Smooth muscle cell (in vitro differentiated cells): Measurements from ENCODE around the gene TLE7. TPM values are rescaled to one million over a fixed set of nuclear protein-coding genes. Genes with fewer than 3 reads are reported as not detected.

Source experiments
- DNase-seq: peaks from one replicate; lab custom pipeline; 2025; ENCODE audit not compliant: unreplicated experiment; lab: John Stamatoyannopoulos, UW
- H2AFZ ChIP-seq: fragments of 200-600 bp; sonication (generic); 2 replicates; pipeline ENCODE4 v1.6.0; 2016; ENCODE audit warnings: antibody characterized with exemption, low read depth, mild to moderate bottlenecking
- H3F3A ChIP-seq: fragments of 200-600 bp; sonication (generic); 2 replicates; pipeline ENCODE4 v1.6.0; 2017; ENCODE audit warnings: antibody characterized with exemption, low read depth
- H3K27ac ChIP-seq: fragments of 200-600 bp; sonication (generic); 2 replicates; pipeline ENCODE4 v1.5.1; 2016; ENCODE audit warnings: low read depth, mild to moderate bottlenecking
- H3K27me3 ChIP-seq: fragments of 200-600 bp; sonication (generic); 2 replicates; pipeline ENCODE4 v1.6.1; 2016; ENCODE audit warnings: low read depth, mild to moderate bottlenecking
- H3K36me3 ChIP-seq: fragments of 200-600 bp; sonication (generic); 2 replicates; pipeline ENCODE4 v1.5.1; 2016; ENCODE audit warnings: low read depth
- H3K4me1 ChIP-seq: fragments of 200-600 bp; sonication (generic); 2 replicates; pipeline ENCODE4 v1.5.1; 2016; ENCODE audit warnings: low read depth
- H3K4me2 ChIP-seq: fragments of 200-600 bp; sonication (generic); 2 replicates; pipeline ENCODE4 v1.6.0; 2016; ENCODE audit warnings: mild to moderate bottlenecking
- H3K4me3 ChIP-seq: fragments of 200-600 bp; sonication (generic); 2 replicates; pipeline ENCODE4 v1.5.1; 2016; ENCODE audit warnings: mild to moderate bottlenecking
- H3K79me2 ChIP-seq: fragments of 200-600 bp; sonication (generic); 2 replicates; pipeline ENCODE4 v1.6.0; 2016; ENCODE audit warnings: low read depth, mild to moderate bottlenecking
- H3K9ac ChIP-seq: fragments of 200-600 bp; sonication (generic); 2 replicates; pipeline ENCODE4 v1.6.0; 2016; ENCODE audit warnings: low read depth
- H3K9me3 ChIP-seq: fragments of 200-600 bp; sonication (generic); replicated peaks from 2 replicates; pipeline ENCODE4 v1.5.1; 2016; ENCODE audit warnings: low read depth
- H4K20me1 ChIP-seq: fragments of 200-600 bp; sonication (generic); 2 replicates; pipeline ENCODE4 v1.6.0; 2016; ENCODE audit warnings: low read depth
- WGBS: methylation state at CpG from one replicate; pipeline ENCODE4 v1.1.7; 2016; ENCODE audit warnings: low lambda C conversion rate; 5-methylcytosine and 5-hydroxymethylcytosine counted together
- polyA plus RNA-seq: library from polyadenylated mRNA; unstranded; fragments of >200 nt; fragmentation: Nextera tagmentation; extraction: Ambion mirVana; gene quantifications from 2 replicates; pipeline ENCODE4 v1.2.1, GENCODE V29; 2016
- total RNA-seq: library from RNA; depleted of rRNA; stranded (reverse); fragments of >200 nt; gene quantifications from 2 replicates; pipeline ENCODE4 v1.2.3, GENCODE V29; 2014
- TF ChIP-seq, protein P1 (sequence below): fragments of 200-600 bp; sonication (generic); IDR thresholded peaks from 2 replicates; pipeline ENCODE4 v1.5.1; 2017; ENCODE audit warnings: borderline replicate concordance, mild to moderate bottlenecking, antibody characterized with exemption; ENCODE audit not compliant: insufficient read depth, poor library complexity, severe bottlenecking

The TLE7 gene
- total and polyA plus RNA-seq, 2 experiments from 2014 or later = not detected

DNA sequence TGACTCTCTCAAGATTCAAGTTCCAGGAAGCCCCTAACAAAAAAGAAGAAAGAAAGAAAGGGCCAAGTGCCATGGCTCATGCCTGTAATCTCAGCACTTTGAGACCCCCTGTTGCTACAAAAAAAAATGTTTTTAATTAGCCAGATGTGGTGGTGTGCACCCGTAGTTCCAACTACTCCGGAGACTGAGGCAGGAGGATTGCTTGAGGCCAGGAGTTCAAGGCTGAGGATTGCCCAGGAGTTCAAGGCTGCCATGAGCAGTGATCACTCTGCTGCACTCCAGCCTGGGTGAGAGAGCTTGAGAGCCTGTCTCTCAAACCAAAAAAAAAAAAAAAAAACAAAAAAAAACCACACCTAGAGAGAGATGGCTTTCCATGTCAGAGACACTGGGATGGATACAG lies 18.8 kb downstream of the TLE7 start:
- Histone ChIP-seq H3K4me3 (no peak overlapping the region), H4K20me1 (no peaks in the 10 kb centered on the region), H2AFZ (no peak overlapping the region), H3F3A (peaks cover 12% of the 10 kb centered on the region), H3K36me3 (no peaks in the 10 kb centered on the region), H3K79me2 (no peaks in the 10 kb centered on the region), H3K9ac (no peak overlapping the region), H3K27me3 (peaks cover 36% of the 10 kb centered on the region), H3K4me1 (no peaks in the 10 kb centered on the region), H3K9me3 (no peaks in the 10 kb centered on the region), H3K27ac (no peak overlapping the region), H3K4me2 (no peak overlapping the region)
- TF ChIP-seq, protein P1, sequence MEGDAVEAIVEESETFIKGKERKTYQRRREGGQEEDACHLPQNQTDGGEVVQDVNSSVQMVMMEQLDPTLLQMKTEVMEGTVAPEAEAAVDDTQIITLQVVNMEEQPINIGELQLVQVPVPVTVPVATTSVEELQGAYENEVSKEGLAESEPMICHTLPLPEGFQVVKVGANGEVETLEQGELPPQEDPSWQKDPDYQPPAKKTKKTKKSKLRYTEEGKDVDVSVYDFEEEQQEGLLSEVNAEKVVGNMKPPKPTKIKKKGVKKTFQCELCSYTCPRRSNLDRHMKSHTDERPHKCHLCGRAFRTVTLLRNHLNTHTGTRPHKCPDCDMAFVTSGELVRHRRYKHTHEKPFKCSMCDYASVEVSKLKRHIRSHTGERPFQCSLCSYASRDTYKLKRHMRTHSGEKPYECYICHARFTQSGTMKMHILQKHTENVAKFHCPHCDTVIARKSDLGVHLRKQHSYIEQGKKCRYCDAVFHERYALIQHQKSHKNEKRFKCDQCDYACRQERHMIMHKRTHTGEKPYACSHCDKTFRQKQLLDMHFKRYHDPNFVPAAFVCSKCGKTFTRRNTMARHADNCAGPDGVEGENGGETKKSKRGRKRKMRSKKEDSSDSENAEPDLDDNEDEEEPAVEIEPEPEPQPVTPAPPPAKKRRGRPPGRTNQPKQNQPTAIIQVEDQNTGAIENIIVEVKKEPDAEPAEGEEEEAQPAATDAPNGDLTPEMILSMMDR = no peak
- no peak for DNase-seq
- 88% methylated on average over 2 of the region's 2 CpGs for WGBS

DNA sequence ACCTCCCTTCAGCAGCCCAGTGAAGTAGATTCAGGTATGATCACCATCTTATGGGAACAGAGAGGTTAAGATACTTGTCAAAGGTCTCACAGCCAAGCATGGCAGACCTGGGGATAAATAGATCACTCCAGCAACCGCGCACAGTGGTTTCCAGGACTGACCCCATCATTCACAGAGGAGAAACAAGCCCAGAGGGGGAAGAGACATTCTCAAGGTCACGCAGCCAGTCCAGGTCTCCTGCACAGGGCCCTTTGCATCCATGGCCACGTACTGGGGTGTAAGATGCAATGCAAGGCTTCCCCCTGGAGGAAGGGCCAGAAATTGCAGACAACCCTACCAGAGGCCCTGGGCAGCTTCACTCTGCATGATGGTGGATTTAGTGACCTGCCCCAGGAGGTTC lies 19.9 kb downstream of the TLE7 start:
- no peak for DNase-seq
- 53% methylated on average over 4 of the region's 4 CpGs for WGBS

DNA sequence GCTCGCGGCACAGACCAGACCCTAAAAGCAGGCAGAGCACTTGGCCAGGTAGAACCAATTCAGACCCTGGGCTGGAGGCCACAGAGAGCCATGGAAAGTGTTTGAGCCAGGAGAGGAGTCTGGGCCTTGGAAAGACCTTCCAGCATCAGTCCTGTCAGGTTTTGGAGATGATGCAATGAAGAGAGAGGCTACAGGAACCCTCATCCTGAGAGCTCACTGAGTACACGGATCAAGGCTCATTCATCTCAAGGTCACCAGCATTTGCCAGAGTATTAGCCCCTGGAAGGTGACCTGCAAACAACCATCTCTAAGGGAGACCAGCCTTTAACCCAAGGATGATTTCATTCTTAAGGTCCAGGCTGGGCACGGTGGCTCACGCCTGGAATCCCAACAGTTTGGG lies 27.8 kb downstream of the TLE7 start:
- Histone ChIP-seq H2AFZ (no peak overlapping the region), H3K9me3 (no peaks in the 10 kb centered on the region), H4K20me1 (no peaks in the 10 kb centered on the region), H3K4me1 (no peaks in the 10 kb centered on the region), H3K79me2 (no peaks in the 10 kb centered on the region), H3K4me2 (no peak overlapping the region), H3F3A (no peaks in the 10 kb centered on the region), H3K36me3 (no peaks in the 10 kb centered on the region), H3K27me3 (peaks cover 8% of the 10 kb centered on the region), H3K4me3 (no peak overlapping the region), H3K9ac (no peak overlapping the region), H3K27ac (no peak overlapping the region)
- DNase-seq = no peak
- 95% methylated on average over 5 of the region's 5 CpGs for WGBS
- TF ChIP-seq, protein P1 = no peak

More for the DNA sequence above, 19.9 kb downstream of the TLE7 start:
- H3K4me2 ChIP-seq = no peak overlapping the region
- H3K79me2 ChIP-seq = no peaks in the 10 kb centered on the region
- H3K27ac ChIP-seq = no peak overlapping the region
- TF ChIP-seq, protein P1 = peak; percentile 20
- H3F3A ChIP-seq = peaks cover 8% of the 10 kb centered on the region
- H3K4me1 ChIP-seq = no peaks in the 10 kb centered on the region
- no peaks in the 10 kb centered on the region for H3K36me3 ChIP-seq
- no peaks in the 10 kb centered on the region for H3K9me3 ChIP-seq
- no peak overlapping the region for H2AFZ ChIP-seq
- H3K9ac ChIP-seq = no peak overlapping the region
- no peaks in the 10 kb centered on the region for H4K20me1 ChIP-seq
- H3K27me3 ChIP-seq = peaks cover 36% of the 10 kb centered on the region
- no peak overlapping the region for H3K4me3 ChIP-seq

DNA sequence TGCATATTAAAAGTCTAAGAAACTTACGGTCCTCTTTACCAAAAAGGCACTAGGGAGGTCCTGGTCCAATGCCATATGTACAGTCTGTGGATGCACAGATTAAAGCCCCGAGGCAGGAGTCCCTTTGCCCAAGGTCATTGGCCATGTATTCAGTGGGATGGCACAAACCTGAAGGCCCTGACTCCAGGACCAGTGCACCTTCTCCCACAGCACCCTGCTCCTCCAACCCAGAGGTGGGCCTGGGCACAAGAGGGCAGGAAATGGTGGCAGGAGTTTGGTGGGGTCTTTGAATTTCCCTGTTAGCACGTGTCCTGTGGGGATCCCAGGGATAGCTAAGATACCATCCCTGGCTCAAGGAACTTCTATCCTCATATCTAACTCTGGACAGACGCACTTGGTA lies 28.5 kb downstream of the TLE7 start:
- H3K4me2 ChIP-seq = no peak overlapping the region
- H4K20me1 ChIP-seq = no peaks in the 10 kb centered on the region
- WGBS = 70% methylated on average over 4 of the region's 4 CpGs
- DNase-seq = no peak
- H3K36me3 ChIP-seq = no peaks in the 10 kb centered on the region
- TF ChIP-seq, protein P1 = no peak
- H3F3A ChIP-seq = no peaks in the 10 kb centered on the region
- H2AFZ ChIP-seq = no peak overlapping the region
- no peak overlapping the region for H3K9ac ChIP-seq
- no peaks in the 10 kb centered on the region for H3K4me1 ChIP-seq
- no peak overlapping the region for H3K4me3 ChIP-seq
- peaks cover 8% of the 10 kb centered on the region for H3K27me3 ChIP-seq
- H3K27ac ChIP-seq = no peak overlapping the region
- H3K79me2 ChIP-seq = no peaks in the 10 kb centered on the region
- no peaks in the 10 kb centered on the region for H3K9me3 ChIP-seq
